Measurements from ENCODE around the gene CFAP251.

GRCh38 chr12:121926874-121927706 lies 8.7 kb downstream of the CFAP251 start:
- TF ChIP-seq CTCF (IDR thresholded peaks at IDR 0.05), result no peak
- TF ChIP-seq POLR2AphosphoS5 (IDR thresholded peaks at IDR 0.05), result no peak

Measured in stomach (tissue), 4 donors.